HCT116 (cell line): ENCODE results near the gene ACE. TPM values are rescaled to one million over a fixed set of nuclear protein-coding genes. Genes with fewer than 3 reads are reported as not detected.

Experiments used
- ATAC-seq: fragments of 200-7000 bp; cut with Tn5 transposase; 2 replicates; pipeline ENCODE4 v1.9.1; 2020; ENCODE audit warnings: mild to moderate bottlenecking, moderate library complexity
- BruUV-seq: library from RNA; stranded (reverse); fragments of 400-500 nt; replicated peaks from 2 replicates; lab custom pipeline; 2021; lab: Mats Ljungman, UMichigan
- CTCF ChIA-PET: fragments of 300-600 bp; sonication (Branson Sonifier 250); formaldehyde crosslinking; loops from one replicate; lab custom pipeline; 2021; ENCODE audit warnings: antibody characterized with exemption; lab: Charles Lee
- POLR2A ChIA-PET: fragments of 300-600, 350-600 bp; sonication (Branson Sonifier 250); formaldehyde crosslinking; loops from one replicate; lab custom pipeline; 2021; ENCODE audit warnings: antibody characterized with exemption; lab: Charles Lee
- RAD21 ChIA-PET, 2 experiments: fragments of 300-600 bp; sonication (Branson Sonifier 250); formaldehyde crosslinking; loops; one replicate each; lab custom pipeline; 2023; ENCODE audit warnings: low total read pairs in 2 of 2; ENCODE audit not compliant: uncharacterized antibody in 2 of 2, unreplicated experiment in 2 of 2, low non-redundant PET in 1 of 2; lab: Charles Lee
- DNase-seq: peaks from one replicate; pipeline ENCODE4 v3.0.0-alpha.2; 2010; ENCODE audit warnings: low read depth, low spot score
- H2AFZ ChIP-seq: fragments of 200-600 bp; shearing (Covaris generic), sonication (generic); 2 replicates; pipeline ENCODE4 v1.6.1; 2017; ENCODE audit warnings: low read depth, mixed run types, mixed read lengths, antibody characterized with exemption, low read length; ENCODE audit not compliant: poor library complexity, severe bottlenecking
- H3K27ac ChIP-seq: 2 replicates; pipeline ENCODE4 v1.5.1; 2012; ENCODE audit warnings: low read depth, low read length
- H3K27me3 ChIP-seq: fragments of 200-600 bp; sonication (generic); 2 replicates; pipeline ENCODE4 v1.6.1; 2016; ENCODE audit warnings: mixed run types, low read length, mixed read lengths; ENCODE audit not compliant: insufficient read depth
- H3K36me3 ChIP-seq, 2 experiments: fragments of 200-500 bp in 1 of 2; fragments of 200-600 bp in 1 of 2; sonication (Bioruptor generic) in 1 of 2; sonication (generic) in 1 of 2; 2 replicates each; pipeline versions ENCODE4 v1.5.1 to v1.6.1; 2014 to 2016; ENCODE audit warnings: low read length in 2 of 2, inconsistent platforms in 1 of 2, mixed read lengths in 1 of 2, mixed run types in 1 of 2; ENCODE audit not compliant: insufficient read depth in 2 of 2, control insufficient read depth in 1 of 2
- H3K4me1 ChIP-seq, 2 experiments: fragments of 200-600 bp in 1 of 2; sonication (generic) in 1 of 2; 2 replicates each; pipeline versions ENCODE4 v1.5.1 to v1.6.1; 2012 to 2017; ENCODE audit warnings: low read length in 2 of 2, inconsistent platforms in 1 of 2, mild to moderate bottlenecking in 1 of 2, mixed read lengths in 1 of 2, mixed run types in 1 of 2, moderate library complexity in 1 of 2; ENCODE audit not compliant: insufficient read depth in 2 of 2, control insufficient read depth in 1 of 2
- H3K4me2 ChIP-seq: fragments of 200-600 bp; sonication (generic); 2 replicates; pipeline ENCODE4 v1.6.1; 2017; ENCODE audit warnings: mixed run types, low read length, mixed read lengths
- H3K4me3 ChIP-seq, 2 experiments: fragments of 200-600 bp in 1 of 2; sonication (generic) in 1 of 2; replicated peaks in 1 of 2; 2 replicates each; pipeline ENCODE4 v1.5.1; 2011 to 2016; ENCODE audit warnings: low read length in 2 of 2, control low read depth in 1 of 2, low read depth in 1 of 2, mild to moderate bottlenecking in 1 of 2, mixed read lengths in 1 of 2, mixed run types in 1 of 2
- H3K79me2 ChIP-seq: fragments of 200-600 bp; sonication (generic); 2 replicates; pipeline ENCODE4 v1.6.1; 2017; ENCODE audit warnings: mild to moderate bottlenecking, mixed run types, low read length, moderate library complexity, mixed read lengths; ENCODE audit not compliant: insufficient read depth
- H3K9ac ChIP-seq: fragments of 200-600 bp; sonication (generic); 2 replicates; pipeline ENCODE4 v1.6.1; 2016; ENCODE audit warnings: low read length, mixed read lengths
- H3K9me2 ChIP-seq: fragments of 200-600 bp; sonication (generic), shearing (Covaris generic); 2 replicates; pipeline ENCODE4 v1.6.1; 2017; ENCODE audit warnings: mixed run types, mild to moderate bottlenecking, moderate library complexity; ENCODE audit not compliant: insufficient read depth
- H3K9me3 ChIP-seq, 2 experiments: fragments of 200-500 bp in 1 of 2; fragments of 200-600 bp in 1 of 2; sonication (Bioruptor generic) in 1 of 2; sonication (generic) in 1 of 2; 2 replicates each; pipeline ENCODE4 v1.6.1; 2014 to 2017; ENCODE audit warnings: low read length in 2 of 2, mixed read lengths in 2 of 2, inconsistent platforms in 1 of 2, low read depth in 1 of 2, mild to moderate bottlenecking in 1 of 2, mixed run types in 1 of 2, moderate library complexity in 1 of 2; ENCODE audit not compliant: control insufficient read depth in 1 of 2, insufficient read depth in 1 of 2
- H4K20me1 ChIP-seq: fragments of 200-600 bp; sonication (generic), shearing (Covaris generic); 2 replicates; pipeline ENCODE4 v1.6.1; 2017; ENCODE audit warnings: mixed run types, mild to moderate bottlenecking, moderate library complexity; ENCODE audit not compliant: insufficient read depth
- CBX3 ChIP-seq: IDR thresholded peaks from 2 replicates; pipeline ENCODE4 v1.6.1; 2012; ENCODE audit warnings: low read depth
- CEBPB ChIP-seq: IDR thresholded peaks from 2 replicates; pipeline ENCODE4 v1.6.1; 2012; ENCODE audit warnings: low read depth
- EGR1 ChIP-seq: IDR thresholded peaks from 2 replicates; pipeline ENCODE4 v1.6.1; 2012; ENCODE audit warnings: low read depth
- ELF1 ChIP-seq: IDR thresholded peaks from 2 replicates; pipeline ENCODE4 v1.6.1; 2012; ENCODE audit warnings: low read depth, borderline replicate concordance
- EZH2 ChIP-seq: fragments of 200-600 bp; sonication (generic); IDR thresholded peaks from 2 replicates; pipeline ENCODE4 v1.6.1; 2017; ENCODE audit warnings: antibody characterized with exemption, mixed run types
- EZH2phosphoT487 ChIP-seq: fragments of 200-600 bp; IDR thresholded peaks from 2 replicates; pipeline ENCODE4 v1.6.1; 2018; ENCODE audit warnings: antibody characterized with exemption, borderline replicate concordance
- FOSL1 ChIP-seq: IDR thresholded peaks from 2 replicates; pipeline ENCODE4 v1.6.1; 2012; ENCODE audit warnings: low read depth
- JUND ChIP-seq: IDR thresholded peaks from 2 replicates; pipeline ENCODE4 v1.6.1; 2012
- POLR2AphosphoS5 ChIP-seq: IDR thresholded peaks from 2 replicates; pipeline ENCODE4 v1.6.1; 2011; ENCODE audit warnings: mild to moderate bottlenecking, low read depth, low read length, moderate library complexity
- RAD21 ChIP-seq: IDR thresholded peaks from 2 replicates; pipeline ENCODE4 v1.6.1; 2012; ENCODE audit warnings: low read depth, mild to moderate bottlenecking
- SIN3A ChIP-seq: IDR thresholded peaks from 2 replicates; pipeline ENCODE4 v1.6.1; 2012; ENCODE audit warnings: low read depth
- SRF ChIP-seq: IDR thresholded peaks from 2 replicates; pipeline ENCODE4 v1.6.1; 2012; ENCODE audit warnings: low read depth
- TCF7L2 ChIP-seq: IDR thresholded peaks from 2 replicates; pipeline ENCODE4 v1.7.0; 2011; ENCODE audit warnings: borderline replicate concordance, inconsistent platforms; ENCODE audit not compliant: insufficient read depth, insufficient read length; ENCODE audit errors: extremely low read depth
- YY1 ChIP-seq: IDR thresholded peaks from 2 replicates; pipeline ENCODE4 v1.6.1; 2011; ENCODE audit warnings: low read length, low read depth, moderate library complexity, mild to moderate bottlenecking; ENCODE audit not compliant: insufficient replicate concordance; ENCODE audit errors: extremely low read depth
- ZNF274 ChIP-seq: fragments of 200-500 bp; sonication (Bioruptor generic); IDR thresholded peaks from 2 replicates; pipeline ENCODE4 v1.6.1; 2014; ENCODE audit warnings: mild to moderate bottlenecking, low read depth, low read length, inconsistent platforms
- intact Hi-C: fragments of 100-400 bp; cut with micrococcal nuclease; formaldehyde crosslinking; loops from 2 replicates; pipeline ENCODE4 v1.10.0; 2022
- total RNA-seq: library from RNA; stranded (reverse); gene quantifications from one replicate; pipeline ENCODE4 v1.2.1, GENCODE V29; 2021; ENCODE audit not compliant: unreplicated experiment
- TF ChIP-seq, protein P1 (sequence below), 3 experiments: fragments of 200-600 bp in 1 of 3; sonication (generic) in 1 of 3; IDR thresholded peaks in 2 of 3; conservative IDR thresholded peaks in 1 of 3; 2 replicates each; pipeline ENCODE4 v1.5.1; 2012 to 2017; ENCODE audit warnings: low read depth in 2 of 3, low read length in 2 of 3, antibody characterized with exemption in 1 of 3, borderline replicate concordance in 1 of 3, control low read depth in 1 of 3, mild to moderate bottlenecking in 1 of 3, mixed read lengths in 1 of 3, mixed run types in 1 of 3, moderate library complexity in 1 of 3; ENCODE audit not compliant: insufficient read depth in 1 of 3
- TF ChIP-seq, protein P2 (sequence below): IDR thresholded peaks from 2 replicates; pipeline ENCODE4 v1.6.1; 2012
- TF ChIP-seq, protein P3 (sequence below): IDR thresholded peaks from 2 replicates; pipeline ENCODE4 v1.6.1; 2011; ENCODE audit warnings: mild to moderate bottlenecking, low read length, moderate library complexity; ENCODE audit not compliant: insufficient replicate concordance; ENCODE audit errors: extremely low read depth
- TF ChIP-seq, protein P4 (sequence below): IDR thresholded peaks from 2 replicates; pipeline ENCODE4 v1.6.1; 2012

Gene ACE
- total RNA-seq, 1 experiment from 2014 or later: 7.7 TPM

DNA sequence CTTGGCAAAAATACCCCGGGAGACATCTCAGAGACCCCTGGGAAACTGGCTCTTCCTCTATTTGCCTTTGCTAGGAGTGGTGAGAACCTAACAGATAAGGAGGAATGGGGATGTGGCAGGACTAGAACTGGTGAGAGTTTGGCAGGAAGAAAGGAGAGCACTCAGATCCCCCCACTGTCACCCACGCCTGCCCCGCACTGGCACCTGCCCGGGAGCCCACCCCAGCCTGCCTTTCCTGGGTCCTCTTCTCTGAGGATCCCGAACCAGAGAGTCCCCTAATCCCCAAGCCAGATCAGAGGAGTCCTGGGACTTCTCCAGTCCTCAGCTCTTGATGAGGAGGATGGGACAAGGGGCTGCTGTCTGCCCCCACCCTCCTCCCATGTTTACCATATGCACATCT, 50.0 kb downstream of the ACE start:
- Histone ChIP-seq H3K4me1 (no peaks in the 10 kb centered on the region), H3K27me3 (peaks cover 30% of the 10 kb centered on the region), H3K79me2 (no peaks in the 10 kb centered on the region), H3K9me2 (no peaks in the 10 kb centered on the region), H3K36me3 (no peaks in the 10 kb centered on the region), H3K4me3 (no peak overlapping the region), H2AFZ (no peak overlapping the region), H3K9me3 (no peaks in the 10 kb centered on the region), H4K20me1 (no peaks in the 10 kb centered on the region), H3K9ac (no peak overlapping the region), H3K4me2 (no peak overlapping the region), H3K27ac (no peak overlapping the region)
- intact Hi-C loops: no loop called here
- CTCF ChIA-PET: no interaction called here
- DNase-seq (no peak), ATAC-seq (no peak)
- TF ChIP-seq JUND (no peak), SIN3A (no peak), SRF (no peak), ELF1 (no peak), EZH2 (no peak), CBX3 (no peak), EZH2phosphoT487 (no peak), EGR1 (no peak), CEBPB (no peak), FOSL1 (no peak), TCF7L2 (no peak), ZNF274 (no peak), YY1 (no peak), RAD21 (no peak), POLR2AphosphoS5 (no peak)
- TF ChIP-seq, protein P1, sequence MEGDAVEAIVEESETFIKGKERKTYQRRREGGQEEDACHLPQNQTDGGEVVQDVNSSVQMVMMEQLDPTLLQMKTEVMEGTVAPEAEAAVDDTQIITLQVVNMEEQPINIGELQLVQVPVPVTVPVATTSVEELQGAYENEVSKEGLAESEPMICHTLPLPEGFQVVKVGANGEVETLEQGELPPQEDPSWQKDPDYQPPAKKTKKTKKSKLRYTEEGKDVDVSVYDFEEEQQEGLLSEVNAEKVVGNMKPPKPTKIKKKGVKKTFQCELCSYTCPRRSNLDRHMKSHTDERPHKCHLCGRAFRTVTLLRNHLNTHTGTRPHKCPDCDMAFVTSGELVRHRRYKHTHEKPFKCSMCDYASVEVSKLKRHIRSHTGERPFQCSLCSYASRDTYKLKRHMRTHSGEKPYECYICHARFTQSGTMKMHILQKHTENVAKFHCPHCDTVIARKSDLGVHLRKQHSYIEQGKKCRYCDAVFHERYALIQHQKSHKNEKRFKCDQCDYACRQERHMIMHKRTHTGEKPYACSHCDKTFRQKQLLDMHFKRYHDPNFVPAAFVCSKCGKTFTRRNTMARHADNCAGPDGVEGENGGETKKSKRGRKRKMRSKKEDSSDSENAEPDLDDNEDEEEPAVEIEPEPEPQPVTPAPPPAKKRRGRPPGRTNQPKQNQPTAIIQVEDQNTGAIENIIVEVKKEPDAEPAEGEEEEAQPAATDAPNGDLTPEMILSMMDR (IDR thresholded peaks at IDR 0.05 in 2 of 3, conservative IDR thresholded peaks at IDR 0.05 in 1 of 3; ENCODE audit: borderline replicate concordance in 1 of 3, insufficient read depth in 1 of 3, low read depth in 2 of 3, low read length in 2 of 3): no peak
- TF ChIP-seq, protein P2, sequence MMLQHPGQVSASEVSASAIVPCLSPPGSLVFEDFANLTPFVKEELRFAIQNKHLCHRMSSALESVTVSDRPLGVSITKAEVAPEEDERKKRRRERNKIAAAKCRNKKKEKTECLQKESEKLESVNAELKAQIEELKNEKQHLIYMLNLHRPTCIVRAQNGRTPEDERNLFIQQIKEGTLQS: no peak
- TF ChIP-seq, protein P3, sequence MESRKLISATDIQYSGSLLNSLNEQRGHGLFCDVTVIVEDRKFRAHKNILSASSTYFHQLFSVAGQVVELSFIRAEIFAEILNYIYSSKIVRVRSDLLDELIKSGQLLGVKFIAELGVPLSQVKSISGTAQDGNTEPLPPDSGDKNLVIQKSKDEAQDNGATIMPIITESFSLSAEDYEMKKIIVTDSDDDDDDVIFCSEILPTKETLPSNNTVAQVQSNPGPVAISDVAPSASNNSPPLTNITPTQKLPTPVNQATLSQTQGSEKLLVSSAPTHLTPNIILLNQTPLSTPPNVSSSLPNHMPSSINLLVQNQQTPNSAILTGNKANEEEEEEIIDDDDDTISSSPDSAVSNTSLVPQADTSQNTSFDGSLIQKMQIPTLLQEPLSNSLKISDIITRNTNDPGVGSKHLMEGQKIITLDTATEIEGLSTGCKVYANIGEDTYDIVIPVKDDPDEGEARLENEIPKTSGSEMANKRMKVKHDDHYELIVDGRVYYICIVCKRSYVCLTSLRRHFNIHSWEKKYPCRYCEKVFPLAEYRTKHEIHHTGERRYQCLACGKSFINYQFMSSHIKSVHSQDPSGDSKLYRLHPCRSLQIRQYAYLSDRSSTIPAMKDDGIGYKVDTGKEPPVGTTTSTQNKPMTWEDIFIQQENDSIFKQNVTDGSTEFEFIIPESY: no peak
- TF ChIP-seq, protein P4, sequence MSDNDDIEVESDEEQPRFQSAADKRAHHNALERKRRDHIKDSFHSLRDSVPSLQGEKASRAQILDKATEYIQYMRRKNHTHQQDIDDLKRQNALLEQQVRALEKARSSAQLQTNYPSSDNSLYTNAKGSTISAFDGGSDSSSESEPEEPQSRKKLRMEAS: no peak
- RAD21 ChIA-PET: no interaction called here
- POLR2A ChIA-PET: no interaction called here
- BruUV-seq: no TSS peak
